Measurements from ENCODE around the gene CNOT3.

The CNOT3 gene

DNA sequence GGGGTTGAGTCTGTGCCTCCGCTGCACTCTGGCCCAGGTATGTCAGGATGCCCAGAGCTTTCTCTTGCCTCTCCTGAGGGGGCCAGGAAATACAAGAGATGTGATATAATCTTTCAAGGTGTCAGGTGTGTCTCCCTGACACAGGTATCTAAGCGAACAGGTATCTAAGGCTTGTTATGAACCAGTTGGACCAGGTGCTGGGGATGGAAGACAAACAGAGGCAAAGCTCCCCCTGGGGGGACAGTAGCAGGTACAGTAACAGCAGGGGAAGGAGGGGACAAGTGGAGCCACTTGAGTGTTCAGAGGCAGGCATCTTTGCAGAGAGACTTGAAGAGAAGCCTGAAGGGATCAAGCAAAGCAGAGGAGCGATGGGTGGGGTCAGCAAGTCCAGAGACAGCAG, 19.4 kb downstream of the CNOT3 start:
- no peak for DNase-seq (ENCODE audit: low read depth)
- TF ChIP-seq, protein P1, sequence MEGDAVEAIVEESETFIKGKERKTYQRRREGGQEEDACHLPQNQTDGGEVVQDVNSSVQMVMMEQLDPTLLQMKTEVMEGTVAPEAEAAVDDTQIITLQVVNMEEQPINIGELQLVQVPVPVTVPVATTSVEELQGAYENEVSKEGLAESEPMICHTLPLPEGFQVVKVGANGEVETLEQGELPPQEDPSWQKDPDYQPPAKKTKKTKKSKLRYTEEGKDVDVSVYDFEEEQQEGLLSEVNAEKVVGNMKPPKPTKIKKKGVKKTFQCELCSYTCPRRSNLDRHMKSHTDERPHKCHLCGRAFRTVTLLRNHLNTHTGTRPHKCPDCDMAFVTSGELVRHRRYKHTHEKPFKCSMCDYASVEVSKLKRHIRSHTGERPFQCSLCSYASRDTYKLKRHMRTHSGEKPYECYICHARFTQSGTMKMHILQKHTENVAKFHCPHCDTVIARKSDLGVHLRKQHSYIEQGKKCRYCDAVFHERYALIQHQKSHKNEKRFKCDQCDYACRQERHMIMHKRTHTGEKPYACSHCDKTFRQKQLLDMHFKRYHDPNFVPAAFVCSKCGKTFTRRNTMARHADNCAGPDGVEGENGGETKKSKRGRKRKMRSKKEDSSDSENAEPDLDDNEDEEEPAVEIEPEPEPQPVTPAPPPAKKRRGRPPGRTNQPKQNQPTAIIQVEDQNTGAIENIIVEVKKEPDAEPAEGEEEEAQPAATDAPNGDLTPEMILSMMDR (conservative IDR thresholded peaks at IDR 0.05; ENCODE audit: low read depth, low read length) = no peak
- H3K4me3 ChIP-seq (ENCODE audit: low read length) = no peak overlapping the region

DNA sequence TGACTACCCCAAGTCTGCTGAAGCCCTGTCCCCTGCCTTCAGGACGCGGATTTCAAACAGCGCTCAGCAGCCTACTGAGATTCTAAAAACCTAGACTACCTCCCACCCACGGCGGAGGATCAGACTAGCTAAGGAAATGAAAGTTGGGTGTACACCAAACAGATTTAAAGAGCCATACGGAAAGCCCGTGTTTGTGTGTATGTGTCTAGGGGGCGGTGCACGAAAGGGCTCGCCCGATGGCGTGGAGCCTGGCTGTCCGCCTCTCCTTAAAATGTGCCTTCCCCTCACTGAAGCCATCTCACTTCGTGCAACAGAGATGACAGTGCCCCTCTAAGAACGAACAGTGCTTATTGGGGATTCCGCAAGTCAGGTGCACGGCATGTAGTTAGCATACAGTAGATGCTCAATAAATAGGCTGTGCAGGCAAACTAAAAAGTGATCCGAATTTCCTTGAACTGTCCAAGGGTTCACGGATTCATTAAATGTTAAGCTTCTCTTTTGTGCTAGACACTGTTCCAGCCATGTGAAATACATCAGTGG, 21.3 kb downstream of the CNOT3 start:
- TF ChIP-seq, protein P1 (conservative IDR thresholded peaks at IDR 0.05; ENCODE audit: low read depth, low read length) = no peak
- H3K4me3 ChIP-seq (ENCODE audit: low read length) = peak overlapping the region; percentile 76
- no peak for DNase-seq (ENCODE audit: low read depth)

DNA sequence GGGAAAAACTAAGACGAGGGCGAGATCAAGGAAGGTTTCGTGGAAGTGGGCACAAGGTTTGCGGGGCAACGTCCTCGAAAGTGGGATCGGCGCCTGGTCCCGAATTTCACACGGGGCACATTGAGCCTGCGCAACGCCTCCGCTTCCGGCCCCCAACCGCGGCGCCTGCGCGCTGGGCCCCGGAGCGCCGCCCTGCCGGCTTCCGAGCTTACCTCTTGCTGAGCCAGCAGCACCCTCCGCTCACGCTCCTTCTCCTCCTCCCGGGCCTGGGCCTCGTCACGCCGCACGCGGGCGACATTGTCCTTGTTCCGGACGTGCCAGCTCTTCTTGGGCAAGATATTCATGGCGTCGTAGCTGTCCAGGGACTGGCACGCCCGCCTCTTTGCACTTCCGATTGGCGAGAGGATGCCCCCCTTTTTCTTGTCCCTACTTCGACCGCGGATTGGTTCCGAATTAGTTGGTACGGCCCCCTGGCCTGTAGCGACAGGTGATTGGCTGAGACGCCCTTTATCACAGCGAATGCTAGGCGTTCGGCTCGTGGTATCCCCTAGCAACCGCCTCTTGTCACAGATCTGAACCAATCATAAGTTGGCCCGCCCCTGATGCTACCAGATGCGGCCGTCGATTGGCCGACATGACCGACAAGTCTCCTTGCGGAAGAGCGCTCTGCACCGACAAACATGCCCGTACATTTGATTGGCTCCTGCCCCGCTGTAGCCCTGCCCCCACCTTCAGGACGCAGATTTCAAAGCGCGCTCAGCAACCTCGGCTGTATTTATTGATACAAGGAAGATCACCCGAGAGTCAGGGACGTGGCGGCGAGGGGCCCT, 22.0 kb downstream of the CNOT3 start, which contains the start of gene LENG1:
Gene LENG1, minus strand, starts transcription at position 370 of the 830 bp plus-strand sequence. Its CDS starts 26 bp downstream, at position 344.
- peak; percentile 100 for DNase-seq (ENCODE audit: low read depth)
- peak within 1 kb of the TSS; percentile 76 for H3K4me3 ChIP-seq (ENCODE audit: low read length)
- TF ChIP-seq, protein P1 (conservative IDR thresholded peaks at IDR 0.05; ENCODE audit: low read depth, low read length) = no peak

DNA sequence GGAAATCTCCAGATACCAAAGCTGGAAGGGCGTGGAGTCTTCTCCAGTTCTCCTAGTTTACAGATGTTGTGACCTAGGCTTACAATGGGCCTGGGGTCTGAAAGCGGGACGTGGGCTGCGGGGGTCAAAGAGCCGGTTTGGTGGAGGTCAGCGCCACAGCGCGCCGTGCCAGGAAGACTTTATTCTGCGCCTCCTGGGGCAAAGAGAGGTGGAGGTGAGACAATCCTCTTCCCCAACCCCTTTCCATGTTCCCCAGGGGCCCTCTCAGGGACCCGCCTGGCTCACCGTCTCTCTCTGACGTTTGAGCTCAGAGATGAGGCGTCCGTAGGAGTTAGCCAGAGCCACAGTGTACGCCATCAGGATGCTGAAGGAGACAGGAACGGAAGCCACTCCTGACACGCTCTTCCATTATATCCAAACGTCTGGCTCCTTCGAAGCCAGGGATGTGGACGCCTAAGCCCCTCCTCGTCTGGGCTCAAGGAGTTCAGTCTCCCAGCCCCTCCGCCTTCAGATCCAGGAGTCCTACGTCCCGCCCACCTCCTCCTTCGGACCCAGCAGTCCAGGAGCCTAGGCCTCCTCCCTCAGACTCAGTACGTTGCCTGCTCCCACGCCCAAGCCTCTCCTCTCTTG, 22.7 kb downstream of the CNOT3 start:
- TF ChIP-seq, protein P1 (conservative IDR thresholded peaks at IDR 0.05; ENCODE audit: low read depth, low read length) = no peak
- H3K4me3 ChIP-seq (ENCODE audit: low read length) = peak overlapping the region; percentile 76
- DNase-seq (ENCODE audit: low read depth) = no peak

DNA sequence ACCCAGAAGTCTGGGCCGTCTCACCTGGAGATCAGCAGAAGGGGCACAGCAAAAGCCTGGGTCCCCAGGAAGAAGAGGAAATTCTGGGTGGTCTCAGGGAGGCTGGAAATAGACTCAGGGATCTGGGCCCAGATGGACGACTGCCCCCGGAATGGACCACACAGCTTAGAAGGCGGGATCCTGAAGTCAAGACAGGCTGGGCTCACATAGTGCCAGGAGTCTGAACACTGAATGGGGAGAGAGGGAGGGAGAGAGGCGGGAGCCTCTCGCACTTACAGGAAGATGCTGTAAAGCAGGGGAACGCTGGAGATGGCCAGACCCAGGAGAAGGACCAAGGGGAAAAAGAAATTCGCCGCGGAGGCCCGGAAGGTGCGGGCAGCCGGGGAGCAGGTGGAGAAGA, 23.3 kb downstream of the CNOT3 start:
- TF ChIP-seq, protein P1 (conservative IDR thresholded peaks at IDR 0.05; ENCODE audit: low read depth, low read length) = no peak
- peak overlapping the region; percentile 76 for H3K4me3 ChIP-seq (ENCODE audit: low read length)
- no peak for DNase-seq (ENCODE audit: low read depth)

DNA sequence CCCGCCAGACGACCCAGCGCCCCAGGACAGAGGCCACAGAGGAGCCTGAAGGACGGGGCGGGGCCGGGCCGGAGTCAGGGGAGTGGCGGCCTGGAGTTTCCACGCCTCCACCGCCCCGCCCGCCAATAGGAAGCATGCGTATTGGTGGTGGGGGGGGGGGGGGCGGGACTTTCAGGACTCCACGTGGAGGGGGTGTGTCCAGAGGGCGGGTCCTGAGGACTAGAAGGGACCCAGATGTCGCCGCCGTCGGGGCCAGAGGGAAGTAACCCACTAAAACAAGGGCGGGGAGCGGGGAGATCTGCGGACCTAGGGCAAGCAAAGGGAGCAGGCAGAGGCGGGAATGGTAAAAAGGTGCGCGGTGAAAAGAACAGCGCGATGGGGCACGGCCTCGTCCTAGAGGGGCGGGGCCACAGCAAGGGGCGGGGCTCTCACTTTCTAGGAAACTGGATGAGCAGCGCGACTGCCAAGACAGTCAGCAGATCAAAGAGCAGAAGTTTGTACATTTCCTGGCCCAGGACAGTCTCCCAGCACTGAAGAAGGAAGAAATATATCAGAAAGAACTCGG, 24.8 kb downstream of the CNOT3 start:
- peak overlapping the region; percentile 42 for H3K4me3 ChIP-seq (ENCODE audit: low read length)
- DNase-seq (ENCODE audit: low read depth) = no peak
- TF ChIP-seq, protein P1 (conservative IDR thresholded peaks at IDR 0.05; ENCODE audit: low read depth, low read length) = no peak
